ENCODE results near the gene FOXN3.

DNA sequence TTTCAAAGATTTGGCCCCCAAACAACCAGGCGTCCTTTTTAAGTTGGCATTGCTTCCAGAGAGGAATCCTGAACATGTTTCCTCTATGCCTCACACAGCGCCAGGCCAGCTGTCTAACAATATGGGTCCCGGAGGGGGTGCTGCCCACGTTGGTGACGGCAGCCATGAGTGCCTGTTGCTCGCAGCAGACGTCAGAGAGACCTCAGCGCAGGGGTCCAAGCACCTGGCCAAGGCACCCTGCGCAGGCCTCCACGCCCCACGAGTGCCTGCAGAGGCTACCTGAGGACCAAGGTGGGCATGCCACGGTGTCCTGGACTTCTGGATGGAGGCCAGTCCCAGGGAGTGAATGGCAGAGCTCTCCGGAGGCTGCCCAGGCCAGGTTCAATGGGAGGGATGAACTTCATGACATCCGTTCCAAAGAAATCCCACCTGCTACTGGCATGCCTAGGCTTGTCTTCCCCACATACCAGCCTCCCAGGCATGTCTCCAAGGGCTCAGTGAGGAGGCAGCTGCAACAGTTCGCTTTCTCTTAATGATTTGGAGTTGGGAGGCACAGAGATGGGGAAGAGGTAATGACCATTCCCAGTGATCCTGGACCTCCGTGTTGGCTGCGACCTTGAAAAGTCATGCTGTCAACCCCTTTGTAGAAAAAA lies 11.6 kb upstream of the FOXN3 start:
- no peak for TF ChIP-seq EZH2 (IDR thresholded peaks at IDR 0.05; ENCODE audit: low read length, missing control alignments)
- TF ChIP-seq CTCF (conservative IDR thresholded peaks at IDR 0.05 in 1 of 2, IDR thresholded peaks at IDR 0.05 in 1 of 2; ENCODE audit: low read depth in 1 of 2, low read length in 2 of 2): no peak
